Mammary epithelial cell (primary cell): ENCODE data around the gene SHH.

Source experiments
- EZH2 ChIP-seq: IDR thresholded peaks from 2 replicates; pipeline ENCODE4 v1.6.1; 2012; ENCODE audit warnings: low read length, inconsistent platforms, borderline replicate concordance
- TF ChIP-seq, protein P1 (sequence below), 2 donors: IDR thresholded peaks in 1 of 2; conservative IDR thresholded peaks in 1 of 2; 2 replicates each; pipeline ENCODE4 v1.5.1; 2011 to 2012; ENCODE audit warnings: inconsistent platforms in 2 of 2, low read length in 2 of 2, mild to moderate bottlenecking in 2 of 2, control low read depth in 1 of 2, low read depth in 1 of 2; ENCODE audit not compliant: insufficient read depth in 1 of 2; ENCODE audit errors: extremely low read depth in 1 of 2

DNA sequence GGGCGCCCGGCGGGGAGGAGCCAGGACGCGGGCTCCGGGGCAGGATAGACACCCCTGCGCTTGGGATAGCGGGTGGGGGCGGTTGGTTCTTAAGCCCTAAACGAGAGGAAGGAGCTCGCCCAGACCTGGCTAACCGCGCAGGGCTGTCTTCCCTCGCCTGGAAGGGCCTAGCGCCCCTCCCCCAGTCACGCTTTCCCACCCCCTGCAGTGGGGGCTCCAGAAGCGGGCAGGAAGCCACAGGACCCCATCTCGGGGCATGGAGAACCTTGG lies 6.5 kb downstream of the SHH start:
- TF ChIP-seq, protein P1, sequence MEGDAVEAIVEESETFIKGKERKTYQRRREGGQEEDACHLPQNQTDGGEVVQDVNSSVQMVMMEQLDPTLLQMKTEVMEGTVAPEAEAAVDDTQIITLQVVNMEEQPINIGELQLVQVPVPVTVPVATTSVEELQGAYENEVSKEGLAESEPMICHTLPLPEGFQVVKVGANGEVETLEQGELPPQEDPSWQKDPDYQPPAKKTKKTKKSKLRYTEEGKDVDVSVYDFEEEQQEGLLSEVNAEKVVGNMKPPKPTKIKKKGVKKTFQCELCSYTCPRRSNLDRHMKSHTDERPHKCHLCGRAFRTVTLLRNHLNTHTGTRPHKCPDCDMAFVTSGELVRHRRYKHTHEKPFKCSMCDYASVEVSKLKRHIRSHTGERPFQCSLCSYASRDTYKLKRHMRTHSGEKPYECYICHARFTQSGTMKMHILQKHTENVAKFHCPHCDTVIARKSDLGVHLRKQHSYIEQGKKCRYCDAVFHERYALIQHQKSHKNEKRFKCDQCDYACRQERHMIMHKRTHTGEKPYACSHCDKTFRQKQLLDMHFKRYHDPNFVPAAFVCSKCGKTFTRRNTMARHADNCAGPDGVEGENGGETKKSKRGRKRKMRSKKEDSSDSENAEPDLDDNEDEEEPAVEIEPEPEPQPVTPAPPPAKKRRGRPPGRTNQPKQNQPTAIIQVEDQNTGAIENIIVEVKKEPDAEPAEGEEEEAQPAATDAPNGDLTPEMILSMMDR (conservative IDR thresholded peaks at IDR 0.05 in 1 of 2, IDR thresholded peaks at IDR 0.05 in 1 of 2; ENCODE audit: extremely low read depth in 1 of 2, insufficient read depth in 1 of 2, low read depth in 1 of 2, low read length in 2 of 2), result no peak
- TF ChIP-seq EZH2, result no peak
